HEK293 (cell line): ENCODE data around the gene PMEL.

Experiments used
- CTCF ChIA-PET: fragments of 350-600 bp; formaldehyde crosslinking; extraction: SDS; loops from one replicate; lab custom pipeline; 2021; ENCODE audit warnings: antibody characterized with exemption; lab: Yijun Ruan, JAX
- POLR2A ChIA-PET: fragments of 300-600 bp; formaldehyde crosslinking; extraction: SDS; loops from one replicate; lab custom pipeline; 2020; ENCODE audit warnings: antibody characterized with exemption, inconsistent platforms; lab: Yijun Ruan, JAX
- H3K27ac ChIP-seq: fragments of 200-500 bp; sonication (Bioruptor generic); 2 replicates; pipeline ENCODE4 v1.5.1; 2014; ENCODE audit warnings: low read depth, low read length, control low read depth, inconsistent platforms; ENCODE audit errors: extremely low read depth
- H3K36me3 ChIP-seq, 2 experiments: fragments of 200-500 bp in 1 of 2; sonication (Bioruptor generic) in 1 of 2; 1 replicate in 1 of 2; 2 replicates in 1 of 2; pipeline ENCODE4 v1.5.1; 2014 to 2017; ENCODE audit warnings: inconsistent platforms in 2 of 2, low read length in 2 of 2; ENCODE audit not compliant: control insufficient read depth in 2 of 2, insufficient read depth in 1 of 2
- H3K4me1 ChIP-seq: fragments of 200-500 bp; sonication (Bioruptor generic); 2 replicates; pipeline ENCODE4 v1.5.1; 2014; ENCODE audit warnings: mild to moderate bottlenecking, low read length, inconsistent platforms; ENCODE audit not compliant: control insufficient read depth, insufficient read depth
- H3K4me3 ChIP-seq: 2 replicates; pipeline ENCODE4 v1.5.1; 2011; ENCODE audit warnings: low read depth, mild to moderate bottlenecking, control low read depth, low read length, moderate library complexity
- H3K9me3 ChIP-seq: fragments of 200-500 bp; sonication (Bioruptor generic); 2 replicates; pipeline ENCODE4 v1.5.1; 2014; ENCODE audit warnings: low read depth, low read length, inconsistent platforms; ENCODE audit not compliant: control insufficient read depth, insufficient read depth
- HIC1 ChIP-seq: fragments of 450-650 bp; formaldehyde crosslinking; IDR thresholded peaks from 2 replicates; pipeline ENCODE4 v1.5.1; 2016; ENCODE audit warnings: missing biosample characterization, missing genetic modification characterization
- KLF8 ChIP-seq: fragments of 450-650 bp; formaldehyde crosslinking; IDR thresholded peaks from 2 replicates; pipeline ENCODE4 v1.5.1; 2016; ENCODE audit warnings: missing biosample characterization, missing genetic modification characterization
- MEIS1 ChIP-seq: sonication (generic); formaldehyde crosslinking; IDR thresholded peaks from 2 replicates; pipeline ENCODE4 v1.8.1; 2022; ENCODE audit warnings: missing genetic modification reagents, mild to moderate bottlenecking, borderline replicate concordance
- PBX3 ChIP-seq: sonication (generic); formaldehyde crosslinking; IDR thresholded peaks from 2 replicates; pipeline ENCODE4 v1.8.1; 2022; ENCODE audit warnings: mild to moderate bottlenecking, moderate library complexity, missing genetic modification reagents
- PRDM1 ChIP-seq: fragments of 450-650 bp; formaldehyde crosslinking; IDR thresholded peaks from 2 replicates; pipeline ENCODE4; 2016; ENCODE audit warnings: missing biosample characterization, missing genetic modification characterization
- REPIN1 ChIP-seq: fragments of 450-650 bp; formaldehyde crosslinking; IDR thresholded peaks from 2 replicates; pipeline ENCODE4 v1.5.1; 2017; ENCODE audit warnings: missing biosample characterization, missing genetic modification characterization, low read depth
- SALL2 ChIP-seq: fragments of 450-650 bp; formaldehyde crosslinking; IDR thresholded peaks from 2 replicates; pipeline ENCODE4 v1.5.0; 2017; ENCODE audit warnings: missing biosample characterization, mild to moderate bottlenecking, missing genetic modification characterization, borderline replicate concordance
- SCRT2 ChIP-seq: fragments of 450-650 bp; formaldehyde crosslinking; IDR thresholded peaks from 2 replicates; pipeline ENCODE4 v1.5.1; 2016; ENCODE audit warnings: missing biosample characterization, missing genetic modification characterization
- SETDB1 ChIP-seq: IDR thresholded peaks from one replicate; pipeline ENCODE4 v1.6.1; 2017; ENCODE audit warnings: mild to moderate bottlenecking, low read length, moderate library complexity, mixed read lengths; ENCODE audit not compliant: insufficient read length
- SP3 ChIP-seq: fragments of 450-650 bp; formaldehyde crosslinking; IDR thresholded peaks from 2 replicates; pipeline ENCODE4 v1.5.1; 2016; ENCODE audit warnings: missing biosample characterization, missing genetic modification characterization
- ZBTB11 ChIP-seq: fragments of 450-650 bp; formaldehyde crosslinking; conservative IDR thresholded peaks from 2 replicates; pipeline ENCODE4 v1.5.1; 2016; ENCODE audit warnings: low read depth, missing biosample characterization, missing genetic modification characterization
- ZBTB48 ChIP-seq: fragments of 450-650 bp; formaldehyde crosslinking; IDR thresholded peaks from 2 replicates; pipeline ENCODE4 v1.5.1; 2016; ENCODE audit warnings: missing biosample characterization, missing genetic modification characterization
- ZNF133 ChIP-seq: fragments of 450-650 bp; formaldehyde crosslinking; IDR thresholded peaks from 2 replicates; pipeline ENCODE4 v1.5.1; 2016; ENCODE audit warnings: missing biosample characterization, missing genetic modification characterization
- ZNF16 ChIP-seq: fragments of 450-650 bp; formaldehyde crosslinking; IDR thresholded peaks from 2 replicates; pipeline ENCODE4 v1.5.1; 2016; ENCODE audit warnings: low read depth, missing biosample characterization, missing genetic modification characterization
- ZNF174 ChIP-seq: fragments of 450-650 bp; formaldehyde crosslinking; IDR thresholded peaks from 2 replicates; pipeline ENCODE4 v1.5.0; 2017; ENCODE audit warnings: missing biosample characterization, mild to moderate bottlenecking, missing genetic modification characterization
- ZNF221 ChIP-seq: fragments of 450-650 bp; formaldehyde crosslinking; IDR thresholded peaks from 2 replicates; pipeline ENCODE4 v1.5.1; 2017; ENCODE audit warnings: missing biosample characterization, missing genetic modification characterization, borderline replicate concordance
- ZNF274 ChIP-seq, 2 experiments: fragments of 200-500 bp in 1 of 2; fragments of 450-650 bp in 1 of 2; sonication (Bioruptor generic) in 1 of 2; formaldehyde crosslinking in 1 of 2; IDR thresholded peaks; 2 replicates each; pipeline versions ENCODE4 v1.5.1 to v1.6.1; 2014 to 2016; ENCODE audit warnings: borderline replicate concordance in 1 of 2, inconsistent platforms in 1 of 2, low read length in 1 of 2, missing biosample characterization in 1 of 2, missing genetic modification characterization in 1 of 2
- ZNF280C ChIP-seq: fragments of 450-650 bp; formaldehyde crosslinking; IDR thresholded peaks from 2 replicates; pipeline ENCODE4 v1.5.1; 2016; ENCODE audit warnings: missing biosample characterization, missing genetic modification characterization
- ZNF302 ChIP-seq: fragments of 450-650 bp; formaldehyde crosslinking; IDR thresholded peaks from 2 replicates; pipeline ENCODE4 v1.5.1; 2016; ENCODE audit warnings: missing biosample characterization, missing genetic modification characterization, low read depth
- ZNF335 ChIP-seq: fragments of 450-650 bp; formaldehyde crosslinking; conservative IDR thresholded peaks from 2 replicates; pipeline ENCODE4 v1.5.1; 2016; ENCODE audit warnings: missing biosample characterization, missing genetic modification characterization
- ZNF341 ChIP-seq: fragments of 450-650 bp; formaldehyde crosslinking; IDR thresholded peaks from 2 replicates; pipeline ENCODE4; 2016; ENCODE audit warnings: low read depth, missing biosample characterization, missing genetic modification characterization
- ZNF362 ChIP-seq: fragments of 450-650 bp; formaldehyde crosslinking; IDR thresholded peaks from 2 replicates; pipeline ENCODE4 v1.5.1; 2016; ENCODE audit warnings: missing biosample characterization, missing genetic modification characterization
- ZNF404 ChIP-seq: fragments of 450-650 bp; formaldehyde crosslinking; IDR thresholded peaks from 2 replicates; pipeline ENCODE4 v1.5.1; 2017; ENCODE audit warnings: missing biosample characterization, missing genetic modification characterization
- ZNF423 ChIP-seq: fragments of 450-650 bp; formaldehyde crosslinking; IDR thresholded peaks from 2 replicates; pipeline ENCODE4 v1.5.1; 2016; ENCODE audit warnings: missing biosample characterization, missing genetic modification characterization
- ZNF48 ChIP-seq: fragments of 450-650 bp; formaldehyde crosslinking; IDR thresholded peaks from 2 replicates; pipeline ENCODE4 v1.5.1; 2016; ENCODE audit warnings: missing biosample characterization, missing genetic modification characterization
- ZNF621 ChIP-seq: fragments of 450-650 bp; formaldehyde crosslinking; IDR thresholded peaks from 2 replicates; pipeline ENCODE4 v1.5.1; 2017; ENCODE audit warnings: missing biosample characterization, missing genetic modification characterization
- ZNF792 ChIP-seq: fragments of 450-650 bp; formaldehyde crosslinking; IDR thresholded peaks from 2 replicates; pipeline ENCODE4 v1.5.1; 2016; ENCODE audit warnings: missing biosample characterization, missing genetic modification characterization

Gene PMEL

GRCh38 chr12:55965941-55966407 is at the start of gene PMEL:
Gene PMEL (minus strand): TSS chr12:55966042. CDS start chr12:55966011, 31 bp downstream.
- no peaks in the 10 kb centered on the region for H3K9me3 ChIP-seq
- ChIA-PET CTCF (no interaction called here), POLR2A (interaction anchor here (0.6 kb wide), 1 partner anchor 137 kb away, joined by 4 read pairs; the partner anchor contains the start of gene DNAJC14)
- peaks cover 10 to 33% of the 10 kb centered on the region in 2 experiments for H3K36me3 ChIP-seq
- H3K4me1 ChIP-seq, result peaks cover 5% of the 10 kb centered on the region
- peak within 1 kb of the TSS; percentile 83 for H3K27ac ChIP-seq
- H3K4me3 ChIP-seq, result peak within 1 kb of the TSS; percentile 89
- TF ChIP-seq ZNF174 (tag by site-specific recombination), result no peak
- no peak for TF ChIP-seq ZNF362 (tag by site-specific recombination)
- no peak for TF ChIP-seq ZNF48 (tag by site-specific recombination)
- TF ChIP-seq MEIS1 (CRISPR knock-in tag), result no peak
- TF ChIP-seq HIC1 (tag by site-specific recombination), result no peak
- no peak for TF ChIP-seq ZNF16
- TF ChIP-seq ZNF404 (tag by site-specific recombination), result no peak
- TF ChIP-seq SP3 (tag by site-specific recombination), result no peak
- no peak for TF ChIP-seq SETDB1
- TF ChIP-seq PRDM1 (tag by site-specific recombination), result peak; percentile 77
- TF ChIP-seq ZBTB11, result no peak
- no peak for TF ChIP-seq REPIN1 (tag by site-specific recombination)
- TF ChIP-seq ZNF274 (IDR thresholded peaks at IDR 0.05; ENCODE audit: low read length), result no peak
- TF ChIP-seq ZNF274 (tag by site-specific recombination; IDR thresholded peaks at IDR 0.05; ENCODE audit: borderline replicate concordance), result no peak
- TF ChIP-seq ZNF792, result no peak
- no peak for TF ChIP-seq SALL2 (tag by site-specific recombination)
- no peak for TF ChIP-seq KLF8
- no peak for TF ChIP-seq ZNF221 (tag by site-specific recombination)
- TF ChIP-seq ZNF302 (tag by site-specific recombination), result no peak
- TF ChIP-seq ZBTB48 (tag by site-specific recombination), result peak; percentile 88
- no peak for TF ChIP-seq ZNF335 (tag by site-specific recombination)
- no peak for TF ChIP-seq ZNF621 (tag by site-specific recombination)
- TF ChIP-seq ZNF341 (tag by site-specific recombination), result no peak
- TF ChIP-seq ZNF133 (tag by site-specific recombination), result no peak
- no peak for TF ChIP-seq SCRT2 (tag by site-specific recombination)
- TF ChIP-seq ZNF423, result no peak
- TF ChIP-seq ZNF280C, result no peak
- TF ChIP-seq PBX3 (CRISPR knock-in tag), result no peak
